ENCODE results near the gene ABLIM1.

GRCh38 chr10:114607358-114607998, 50.6 kb downstream of the ABLIM1 start:
- TF ChIP-seq CTCF (conservative IDR thresholded peaks at IDR 0.05 in 1 of 2, IDR thresholded peaks at IDR 0.05 in 1 of 2; ENCODE audit: low read depth in 1 of 2, low read length in 2 of 2) (no peak), EZH2 (IDR thresholded peaks at IDR 0.05; ENCODE audit: low read length, missing control alignments) (no peak)

All from fibroblast of lung (primary cell).